Gastroesophageal sphincter (tissue), 4 donors: Measurements from ENCODE around the gene CADM2. TPM values are rescaled to one million over a fixed set of nuclear protein-coding genes. Genes with fewer than 3 reads are reported as not detected.
"Not testable (repeated sequence)": the region's sequence is repeated elsewhere in the genome, so short reads cannot be mapped to it uniquely, and the experiment has no call there.

ENCODE experiments used
- ATAC-seq: fragments of 150-250 bp; one replicate; pipeline ENCODE4 v1.9.1; 2016; ENCODE audit warnings: mild to moderate bottlenecking, moderate library complexity
- H3K27ac ChIP-seq, 4 donors: fragments of 200-600 bp; sonication (generic) in 3 of 4; 1 replicate in 3 of 4; 2 replicates in 1 of 4; pipeline ENCODE4 v1.5.1; 2016 to 2019
- H3K27me3 ChIP-seq: fragments of 200-600 bp; sonication (generic); one replicate; pipeline ENCODE4 v1.5.1; 2019
- H3K36me3 ChIP-seq, 2 donors: fragments of 200-600 bp; sonication (generic); one replicate each; pipeline ENCODE4 v1.5.1; 2019; ENCODE audit warnings: control low read depth in 1 of 2
- H3K4me1 ChIP-seq, 3 donors: fragments of 200-600 bp; sonication (generic); 1 replicate in 2 of 3; 2 replicates in 1 of 3; pipeline ENCODE4 v1.5.1; 2016 to 2019; ENCODE audit warnings: control low read depth in 2 of 3
- H3K4me3 ChIP-seq, 2 donors: fragments of 200-600 bp; sonication (generic); one replicate each; pipeline ENCODE4 v1.5.1; 2019; ENCODE audit warnings: mild to moderate bottlenecking in 1 of 2, moderate library complexity in 1 of 2
- H3K9me3 ChIP-seq, 3 donors: fragments of 200-600 bp; sonication (generic); one replicate each; pipeline ENCODE4 v1.5.1; 2017 to 2019; ENCODE audit warnings: control low read depth in 2 of 3
- EP300 ChIP-seq: sonication (generic); formaldehyde crosslinking; IDR thresholded peaks from one replicate; pipeline ENCODE4 v1.6.1; 2017; ENCODE audit warnings: antibody characterized with exemption, mild to moderate bottlenecking
- POLR2A ChIP-seq, 2 donors: fragments of 450-650 bp; IDR thresholded peaks; one replicate each; pipeline ENCODE4 v1.6.1; 2017; ENCODE audit warnings: antibody characterized with exemption in 2 of 2, mild to moderate bottlenecking in 2 of 2, moderate library complexity in 1 of 2
- POLR2AphosphoS5 ChIP-seq: sonication (generic); formaldehyde crosslinking; IDR thresholded peaks from one replicate; pipeline ENCODE4 v1.6.1; 2017; ENCODE audit warnings: antibody characterized with exemption
- whole genome bisulfite sequencing, 2 donors: methylation state at CpG; one replicate each; pipeline ENCODE4 v1.1.5; 2018; ENCODE audit warnings: low coverage in 1 of 2; 5-methylcytosine and 5-hydroxymethylcytosine counted together
- total RNA-seq, 4 donors: library from RNA; depleted of rRNA; stranded (reverse); fragments of >200 nt; gene quantifications; one replicate each; pipeline ENCODE4 v1.1.0, GENCODE V29; 2016
- TF ChIP-seq, protein P1 (sequence below), 4 experiments: fragments of 200-600 bp in 2 of 4; fragments of 450-650 bp in 2 of 4; sonication (generic) in 1 of 4; IDR thresholded peaks; one replicate each; pipeline ENCODE4 v1.5.1; 2017 to 2019; ENCODE audit warnings: antibody characterized with exemption in 4 of 4, mild to moderate bottlenecking in 2 of 4, moderate library complexity in 2 of 4

Gene CADM2
- total RNA-seq, 4 donors from 2014 or later, result 8.2 to 10.1 (median 9.4) TPM

- Histone ChIP-seq H3K4me1 (no peaks in the 10 kb centered on the region), H3K27ac (no peak overlapping the region), H3K36me3 (no peaks in the 10 kb centered on the region), H3K4me3 (no peak overlapping the region), H3K9me3 (peaks cover 0 to 4% (median 0%) of the 10 kb centered on the region in 3 donors), H3K27me3 (no peaks in the 10 kb centered on the region)
- no peak for ATAC-seq
- 66 to 88% methylated on average over 2 of the region's 2 CpGs for WGBS, 2 donors
- no peak for TF ChIP-seq EP300
- no peak for TF ChIP-seq POLR2A (IDR thresholded peaks at IDR 0.05)
- TF ChIP-seq POLR2AphosphoS5, result no peak
- TF ChIP-seq, protein P1, sequence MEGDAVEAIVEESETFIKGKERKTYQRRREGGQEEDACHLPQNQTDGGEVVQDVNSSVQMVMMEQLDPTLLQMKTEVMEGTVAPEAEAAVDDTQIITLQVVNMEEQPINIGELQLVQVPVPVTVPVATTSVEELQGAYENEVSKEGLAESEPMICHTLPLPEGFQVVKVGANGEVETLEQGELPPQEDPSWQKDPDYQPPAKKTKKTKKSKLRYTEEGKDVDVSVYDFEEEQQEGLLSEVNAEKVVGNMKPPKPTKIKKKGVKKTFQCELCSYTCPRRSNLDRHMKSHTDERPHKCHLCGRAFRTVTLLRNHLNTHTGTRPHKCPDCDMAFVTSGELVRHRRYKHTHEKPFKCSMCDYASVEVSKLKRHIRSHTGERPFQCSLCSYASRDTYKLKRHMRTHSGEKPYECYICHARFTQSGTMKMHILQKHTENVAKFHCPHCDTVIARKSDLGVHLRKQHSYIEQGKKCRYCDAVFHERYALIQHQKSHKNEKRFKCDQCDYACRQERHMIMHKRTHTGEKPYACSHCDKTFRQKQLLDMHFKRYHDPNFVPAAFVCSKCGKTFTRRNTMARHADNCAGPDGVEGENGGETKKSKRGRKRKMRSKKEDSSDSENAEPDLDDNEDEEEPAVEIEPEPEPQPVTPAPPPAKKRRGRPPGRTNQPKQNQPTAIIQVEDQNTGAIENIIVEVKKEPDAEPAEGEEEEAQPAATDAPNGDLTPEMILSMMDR (IDR thresholded peaks at IDR 0.05), result no peak
Measured at GRCh38 chr3:85120879-85121278, 162.1 kb downstream of the CADM2 start.

GRCh38 chr3:85132864-85133263 lies 174.1 kb downstream of the CADM2 start:
- not testable (repeated sequence) for H3K36me3 ChIP-seq, H3K27me3 ChIP-seq, H3K9me3 ChIP-seq, H3K27ac ChIP-seq, H3K4me3 ChIP-seq, ATAC-seq, H3K4me1 ChIP-seq
- 92 to 93% methylated on average over 3 to 10 of the region's 13 CpGs for WGBS, 2 donors

- not testable (repeated sequence) for H3K27me3 ChIP-seq, ATAC-seq, H3K27ac ChIP-seq, H3K4me3 ChIP-seq, H3K9me3 ChIP-seq, H3K36me3 ChIP-seq, H3K4me1 ChIP-seq
- WGBS, 2 donors, result no CpG with 5 or more reads among the region's 57 CpGs
Measured at GRCh38 chr3:85133691-85134420, 175.1 kb downstream of the CADM2 start.

DNA sequence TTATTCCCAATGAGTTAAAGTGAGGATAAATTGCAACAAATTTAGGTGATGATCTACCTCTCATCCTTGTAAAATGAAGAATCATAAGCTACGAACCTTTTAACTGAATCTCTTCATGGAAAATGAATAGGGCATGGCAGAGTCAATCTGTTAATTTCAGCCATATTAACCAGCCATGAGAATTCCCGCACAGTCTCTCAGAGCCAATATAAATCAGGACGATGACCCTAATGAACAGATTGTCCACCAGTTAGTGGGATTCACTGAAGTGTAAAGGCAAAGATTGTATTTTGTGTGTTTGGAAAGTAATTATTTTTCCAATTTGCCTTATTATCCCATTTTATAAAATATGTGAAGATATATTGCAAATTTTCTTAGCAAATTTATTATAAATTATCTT lies 183.8 kb downstream of the CADM2 start:
- Histone ChIP-seq H3K4me3 (no peak overlapping the region), H3K4me1 (no peaks in the 10 kb centered on the region), H3K9me3 (no peaks in the 10 kb centered on the region), H3K27me3 (no peaks in the 10 kb centered on the region), H3K36me3 (no peaks in the 10 kb centered on the region), H3K27ac (no peak overlapping the region)
- no peak for ATAC-seq
- 80 to 85% methylated on average over 2 to 3 of the region's 3 CpGs for WGBS, 2 donors
- TF ChIP-seq EP300 (no peak), POLR2AphosphoS5 (no peak), POLR2A (IDR thresholded peaks at IDR 0.05) (no peak)
- TF ChIP-seq, protein P1 (IDR thresholded peaks at IDR 0.05), result no peak

DNA sequence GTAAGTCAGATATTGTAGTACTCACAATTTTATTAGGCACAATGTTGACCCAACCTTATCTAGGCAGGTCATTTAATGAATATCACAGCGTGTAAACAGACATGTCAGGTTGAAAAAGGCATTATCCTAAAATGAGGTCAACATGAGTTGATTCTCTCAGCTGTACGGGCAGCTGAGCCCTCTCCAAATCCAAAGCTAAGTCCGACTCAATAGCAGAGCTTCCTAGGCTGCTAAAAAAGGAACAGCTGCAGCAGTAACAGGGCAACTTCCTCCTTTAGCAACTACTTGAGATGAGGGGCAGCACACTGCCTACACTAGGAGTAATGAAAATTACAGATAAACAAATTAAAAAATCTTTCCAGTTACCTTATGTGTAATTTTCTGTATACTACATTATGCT lies 189.2 kb downstream of the CADM2 start:
- Histone ChIP-seq H3K4me3 (no peak overlapping the region), H3K4me1 (no peaks in the 10 kb centered on the region), H3K9me3 (no peaks in the 10 kb centered on the region), H3K27me3 (no peaks in the 10 kb centered on the region), H3K27ac (no peak overlapping the region), H3K36me3 (no peaks in the 10 kb centered on the region)
- no peak for TF ChIP-seq EP300
- TF ChIP-seq POLR2A (IDR thresholded peaks at IDR 0.05), result no peak
- TF ChIP-seq, protein P1 (IDR thresholded peaks at IDR 0.05), result no peak
- TF ChIP-seq POLR2AphosphoS5, result no peak
- 7% methylated on average over 3 of the region's 3 CpGs; no CpG with 5 or more reads in 1 of the 2 donors for WGBS, 2 donors
- no peak for ATAC-seq

DNA sequence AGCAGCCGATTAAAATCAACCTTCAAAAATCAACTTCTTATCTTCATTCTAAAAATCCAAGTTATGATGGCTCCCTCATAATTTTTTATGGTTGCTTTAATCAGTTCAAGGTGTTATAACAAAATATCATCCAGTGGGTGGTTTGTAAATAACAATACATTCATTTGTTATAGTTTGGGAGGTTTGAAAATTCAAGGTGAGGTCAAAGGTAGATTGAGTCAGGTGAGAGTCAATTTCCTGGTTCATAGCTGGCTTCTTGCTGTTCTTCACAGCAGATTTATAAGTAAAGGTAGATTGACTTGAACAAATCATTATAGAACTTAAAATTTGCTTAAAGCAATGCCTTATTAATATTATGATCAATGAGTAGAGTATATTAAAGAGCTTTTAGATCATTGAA lies 192.8 kb downstream of the CADM2 start:
- Histone ChIP-seq H3K36me3 (no peaks in the 10 kb centered on the region), H3K9me3 (no peaks in the 10 kb centered on the region), H3K4me1 (no peaks in the 10 kb centered on the region), H3K27ac (no peak overlapping the region), H3K4me3 (no peak overlapping the region), H3K27me3 (no peaks in the 10 kb centered on the region)
- 79 to 100% methylated on average over 1 of the region's 1 CpG for WGBS, 2 donors
- TF ChIP-seq EP300 (no peak), POLR2AphosphoS5 (no peak)
- TF ChIP-seq, protein P1 (IDR thresholded peaks at IDR 0.05), result no peak
- ATAC-seq, result no peak

GRCh38 chr3:85153279-85153678 lies 194.5 kb downstream of the CADM2 start:
- not testable (repeated sequence) for H3K36me3 ChIP-seq, H3K9me3 ChIP-seq, ATAC-seq, H3K4me3 ChIP-seq, H3K4me1 ChIP-seq, H3K27ac ChIP-seq, H3K27me3 ChIP-seq
- no CpG with 5 or more reads among the region's 7 CpGs for WGBS, 2 donors
